SK-N-SH treated with all-trans-retinoic acid at 6 μM for 48 hours (cell line): Measurements from ENCODE around the gene SLC6A8.
"Not testable (repeated sequence)": the region's sequence is repeated elsewhere in the genome, so short reads cannot be mapped to it uniquely, and the experiment has no call there.

ENCODE experiments used
- ARNTL ChIP-seq: fragments of 450-650 bp; formaldehyde crosslinking; IDR thresholded peaks from 2 replicates; pipeline ENCODE4 v1.5.0; 2020; ENCODE audit warnings: low read depth, mild to moderate bottlenecking, moderate library complexity, borderline replicate concordance
- ESRRG ChIP-seq: fragments of 250-450 bp; sonication (Bioruptor Pico); IDR thresholded peaks from 2 replicates; pipeline ENCODE4 v1.6.1; 2021; ENCODE audit warnings: mild to moderate bottlenecking
- ISL1 ChIP-seq: fragments of 250-450 bp; sonication (Bioruptor Pico); IDR thresholded peaks from 2 replicates; pipeline ENCODE4 v2.1.2; 2022; ENCODE audit warnings: mild to moderate bottlenecking, moderate library complexity
- OSR1 ChIP-seq: fragments of 250-450 bp; sonication (Bioruptor Pico); IDR thresholded peaks from 2 replicates; pipeline ENCODE4 v1.8.0; 2022; ENCODE audit warnings: moderate library complexity, mild to moderate bottlenecking, inconsistent platforms
- PATZ1 ChIP-seq: fragments of 250-450 bp; sonication (Bioruptor Pico); IDR thresholded peaks from 2 replicates; pipeline ENCODE4 v1.8.0; 2020; ENCODE audit warnings: mild to moderate bottlenecking, moderate library complexity, borderline replicate concordance
- POU6F1 ChIP-seq: fragments of 250-450 bp; sonication (Bioruptor Pico); IDR thresholded peaks from 2 replicates; pipeline ENCODE4 v1.8.0; 2021; ENCODE audit warnings: low read depth, mild to moderate bottlenecking, moderate library complexity, borderline replicate concordance
- RARB ChIP-seq: fragments of 250-450 bp; sonication (Bioruptor Pico); IDR thresholded peaks from 2 replicates; pipeline ENCODE4 v1.8.0; 2021; ENCODE audit warnings: mild to moderate bottlenecking, moderate library complexity
- TOX ChIP-seq: fragments of 250-450 bp; sonication (Bioruptor Pico); IDR thresholded peaks from 2 replicates; pipeline ENCODE4 v1.8.0; 2021; ENCODE audit warnings: mild to moderate bottlenecking, moderate library complexity, borderline replicate concordance
- ZFP30 ChIP-seq: fragments of 450-650 bp; formaldehyde crosslinking; IDR thresholded peaks from 2 replicates; pipeline ENCODE4 v1.5.0; 2022; ENCODE audit warnings: mild to moderate bottlenecking, moderate library complexity

- TF ChIP-seq PATZ1 (CRISPR knock-in tag); POU6F1 (CRISPR knock-in tag); TOX (CRISPR knock-in tag); RARB; OSR1 (CRISPR knock-in tag); ESRRG (CRISPR knock-in tag); ISL1; ARNTL (CRISPR knock-in tag); ZFP30 (CRISPR knock-in tag): not testable (repeated sequence)
Measured at GRCh38 chrX:153694256-153694655, 6.5 kb downstream of the SLC6A8 start.
